ENCODE results near the gene HSP90AB1. TPM values are rescaled to one million over a fixed set of nuclear protein-coding genes. Genes with fewer than 3 reads are reported as not detected.

The HSP90AB1 gene
- polyA plus RNA-seq, 1 of the 3 experiments (the other 2 are of a cell fraction): 843 TPM

DNA sequence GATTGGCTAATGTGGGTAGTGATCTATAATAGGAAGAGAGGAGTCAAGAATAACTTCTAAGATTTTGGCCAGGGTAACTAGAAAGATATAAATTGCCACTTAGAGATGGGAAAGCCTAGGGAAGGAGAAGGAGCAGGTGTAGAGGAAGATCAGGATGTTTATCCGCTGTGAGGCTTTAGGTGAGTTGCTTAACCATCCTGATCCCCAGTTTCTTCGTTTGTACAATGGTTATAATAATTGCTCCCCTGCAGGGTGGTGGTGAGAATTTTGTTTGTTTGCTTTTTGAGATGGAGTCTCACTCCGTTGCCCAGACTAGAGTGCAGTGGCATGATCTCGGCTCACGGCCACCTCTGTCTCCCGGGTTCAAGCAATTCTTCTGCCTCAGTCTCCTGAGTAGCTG is 32.6 kb upstream of the HSP90AB1 start (continued):
- TF ChIP-seq, protein P1, sequence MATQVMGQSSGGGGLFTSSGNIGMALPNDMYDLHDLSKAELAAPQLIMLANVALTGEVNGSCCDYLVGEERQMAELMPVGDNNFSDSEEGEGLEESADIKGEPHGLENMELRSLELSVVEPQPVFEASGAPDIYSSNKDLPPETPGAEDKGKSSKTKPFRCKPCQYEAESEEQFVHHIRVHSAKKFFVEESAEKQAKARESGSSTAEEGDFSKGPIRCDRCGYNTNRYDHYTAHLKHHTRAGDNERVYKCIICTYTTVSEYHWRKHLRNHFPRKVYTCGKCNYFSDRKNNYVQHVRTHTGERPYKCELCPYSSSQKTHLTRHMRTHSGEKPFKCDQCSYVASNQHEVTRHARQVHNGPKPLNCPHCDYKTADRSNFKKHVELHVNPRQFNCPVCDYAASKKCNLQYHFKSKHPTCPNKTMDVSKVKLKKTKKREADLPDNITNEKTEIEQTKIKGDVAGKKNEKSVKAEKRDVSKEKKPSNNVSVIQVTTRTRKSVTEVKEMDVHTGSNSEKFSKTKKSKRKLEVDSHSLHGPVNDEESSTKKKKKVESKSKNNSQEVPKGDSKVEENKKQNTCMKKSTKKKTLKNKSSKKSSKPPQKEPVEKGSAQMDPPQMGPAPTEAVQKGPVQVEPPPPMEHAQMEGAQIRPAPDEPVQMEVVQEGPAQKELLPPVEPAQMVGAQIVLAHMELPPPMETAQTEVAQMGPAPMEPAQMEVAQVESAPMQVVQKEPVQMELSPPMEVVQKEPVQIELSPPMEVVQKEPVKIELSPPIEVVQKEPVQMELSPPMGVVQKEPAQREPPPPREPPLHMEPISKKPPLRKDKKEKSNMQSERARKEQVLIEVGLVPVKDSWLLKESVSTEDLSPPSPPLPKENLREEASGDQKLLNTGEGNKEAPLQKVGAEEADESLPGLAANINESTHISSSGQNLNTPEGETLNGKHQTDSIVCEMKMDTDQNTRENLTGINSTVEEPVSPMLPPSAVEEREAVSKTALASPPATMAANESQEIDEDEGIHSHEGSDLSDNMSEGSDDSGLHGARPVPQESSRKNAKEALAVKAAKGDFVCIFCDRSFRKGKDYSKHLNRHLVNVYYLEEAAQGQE (IDR thresholded peaks at IDR 0.05; ENCODE audit: low read depth, low read length): no peak
- TF ChIP-seq YY1 (IDR thresholded peaks at IDR 0.05; ENCODE audit: low read depth) (no peak), SIN3A (IDR thresholded peaks at IDR 0.05; ENCODE audit: borderline replicate concordance, low read depth, low read length) (no peak), CHD2 (IDR thresholded peaks at IDR 0.05; ENCODE audit: low read length, partially characterized antibody) (no peak), NRF1 (IDR thresholded peaks at IDR 0.05; ENCODE audit: low read depth, low read length) (no peak), RCOR1 (IDR thresholded peaks at IDR 0.05; ENCODE audit: low read length) (no peak)
- TF ChIP-seq, protein P2, sequence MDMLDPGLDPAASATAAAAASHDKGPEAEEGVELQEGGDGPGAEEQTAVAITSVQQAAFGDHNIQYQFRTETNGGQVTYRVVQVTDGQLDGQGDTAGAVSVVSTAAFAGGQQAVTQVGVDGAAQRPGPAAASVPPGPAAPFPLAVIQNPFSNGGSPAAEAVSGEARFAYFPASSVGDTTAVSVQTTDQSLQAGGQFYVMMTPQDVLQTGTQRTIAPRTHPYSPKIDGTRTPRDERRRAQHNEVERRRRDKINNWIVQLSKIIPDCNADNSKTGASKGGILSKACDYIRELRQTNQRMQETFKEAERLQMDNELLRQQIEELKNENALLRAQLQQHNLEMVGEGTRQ (IDR thresholded peaks at IDR 0.05; ENCODE audit: borderline replicate concordance, low read depth, low read length): no peak

GRCh38 chr6:44216677-44217331 is 30.1 kb upstream of the HSP90AB1 start, which contains the start of gene MYMX:
Gene MYMX (plus strand): TSS chr6:44216926. CDS start chr6:44217472, 546 bp downstream.
- H3K27ac ChIP-seq (ENCODE audit: low read depth in 2 of 2, low read length in 1 of 2): no peak within 1 kb of the TSS
- H3K4me2 ChIP-seq: no peak within 1 kb of the TSS
- no peaks in the 10 kb centered on the region for H3K27me3 ChIP-seq (ENCODE audit: insufficient read depth)
- H3K9me2 ChIP-seq: no peaks in the 10 kb centered on the region
- ChIA-PET POLR2A (interaction anchor here (0.7 kb wide), 1 partner anchor 121 kb away, joined by 6 read pairs; no protein-coding TSS in a partner anchor), CTCF (interaction anchor here (2.4 to 13.7 kb wide), 2 partner anchors 18 to 44 kb away, joined by 10 to 224 read pairs; no protein-coding TSS in a partner anchor)
- peaks cover 4% of the 10 kb centered on the region for H3F3A ChIP-seq (replicated peaks; ENCODE audit: insufficient read depth)
- WGBS (ENCODE audit: low lambda C conversion rate): 85% methylated on average over 7 of the region's 7 CpGs
- H3K79me2 ChIP-seq (ENCODE audit: insufficient read depth): no peaks in the 10 kb centered on the region
- no peak within 1 kb of the TSS for H2AFZ ChIP-seq (ENCODE audit: low read depth)
- H3K9me3 ChIP-seq: no peaks in the 10 kb centered on the region
- DNase-seq: no peak
- no peak within 1 kb of the TSS for H3K4me3 ChIP-seq (ENCODE audit: low read depth in 2 of 2, low read length in 1 of 2)
- no peaks in the 10 kb centered on the region for H4K20me1 ChIP-seq (ENCODE audit: insufficient read depth)
- TF ChIP-seq FOXM1 (IDR thresholded peaks at IDR 0.05; ENCODE audit: low read depth) (no peak), SIN3A (IDR thresholded peaks at IDR 0.05; ENCODE audit: borderline replicate concordance, low read depth, low read length) (no peak), MXI1 (IDR thresholded peaks at IDR 0.05; ENCODE audit: low read depth, low read length) (no peak), EP300 (IDR thresholded peaks at IDR 0.05; ENCODE audit: borderline replicate concordance in 1 of 2, low read depth in 1 of 2, low read length in 1 of 2) (no peak), NRF1 (IDR thresholded peaks at IDR 0.05; ENCODE audit: low read depth, low read length) (no peak), TCF12 (IDR thresholded peaks at IDR 0.05) (no peak)
- TF ChIP-seq, protein P1 (IDR thresholded peaks at IDR 0.05; ENCODE audit: low read depth, low read length): no peak
- TF ChIP-seq, protein P2 (IDR thresholded peaks at IDR 0.05; ENCODE audit: borderline replicate concordance, low read depth, low read length): no peak
- TF ChIP-seq, protein P3, sequence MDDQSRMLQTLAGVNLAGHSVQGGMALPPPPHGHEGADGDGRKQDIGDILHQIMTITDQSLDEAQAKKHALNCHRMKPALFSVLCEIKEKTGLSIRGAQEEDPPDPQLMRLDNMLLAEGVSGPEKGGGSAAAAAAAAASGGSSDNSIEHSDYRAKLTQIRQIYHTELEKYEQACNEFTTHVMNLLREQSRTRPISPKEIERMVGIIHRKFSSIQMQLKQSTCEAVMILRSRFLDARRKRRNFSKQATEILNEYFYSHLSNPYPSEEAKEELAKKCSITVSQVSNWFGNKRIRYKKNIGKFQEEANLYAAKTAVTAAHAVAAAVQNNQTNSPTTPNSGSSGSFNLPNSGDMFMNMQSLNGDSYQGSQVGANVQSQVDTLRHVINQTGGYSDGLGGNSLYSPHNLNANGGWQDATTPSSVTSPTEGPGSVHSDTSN (IDR thresholded peaks at IDR 0.05): no peak
- H3K36me3 ChIP-seq (replicated peaks in 1 of 2; ENCODE audit: control insufficient read depth in 1 of 2, insufficient read depth in 2 of 2, low read length in 1 of 2): no peaks in the 10 kb centered on the region
- no peak within 1 kb of the TSS for H3K9ac ChIP-seq
- peaks cover 7 to 27% of the 10 kb centered on the region in 2 experiments; a peak in 2 of 4 replicates for H3K4me1 ChIP-seq (ENCODE audit: control insufficient read depth in 1 of 2, insufficient read depth in 2 of 2, low read depth in 1 of 2, low read length in 1 of 2)

All from SK-N-SH (cell line).